A549 (cell line): Measurements from ENCODE around the gene IER2.

Source experiments
- CBX8 ChIP-seq: fragments of 200-600 bp; sonication (generic); IDR thresholded peaks from 2 replicates; pipeline ENCODE4 v1.6.1; 2016
- CEBPB ChIP-seq, 2 experiments: fragments of >200 bp in 1 of 2; sonication (Bioruptor Twin) in 1 of 2; formaldehyde crosslinking in 1 of 2; IDR thresholded peaks; 2 replicates each; pipeline ENCODE4 v1.6.1; 2012 to 2016
- CTCF ChIP-seq: fragments of >200 bp; sonication (Bioruptor Twin); formaldehyde crosslinking; IDR thresholded peaks from 3 replicates; pipeline ENCODE4 v1.5.1; 2016
- ELK1 ChIP-seq: fragments of 150-350 bp; IDR thresholded peaks from 2 replicates; pipeline ENCODE4 v1.6.1; 2014; ENCODE audit warnings: low read depth, mild to moderate bottlenecking, low read length
- EP300 ChIP-seq, 2 experiments: fragments of >200 bp; sonication (Bioruptor Twin); formaldehyde crosslinking; IDR thresholded peaks; 2 replicates in 1 of 2; 3 replicates in 1 of 2; pipeline ENCODE4 v1.6.1; 2016 to 2017
- HES2 ChIP-seq: fragments of >200 bp; sonication (Bioruptor Twin); formaldehyde crosslinking; IDR thresholded peaks from 2 replicates; pipeline ENCODE4 v1.6.1; 2016
- JUN ChIP-seq, 2 experiments: fragments of >200 bp; sonication (Bioruptor Twin); formaldehyde crosslinking; IDR thresholded peaks; 2 replicates in 1 of 2; 3 replicates in 1 of 2; pipeline ENCODE4 v1.6.1; 2016 to 2017
- MAX ChIP-seq: IDR thresholded peaks from 2 replicates; pipeline ENCODE4 v1.6.1; 2012
- POLR2A ChIP-seq: IDR thresholded peaks from 2 replicates; pipeline ENCODE4 v1.6.1; 2012; ENCODE audit warnings: mild to moderate bottlenecking, low read length
- RAD21 ChIP-seq, 2 experiments: fragments of >200 bp in 1 of 2; sonication (Bioruptor Twin) in 1 of 2; formaldehyde crosslinking in 1 of 2; IDR thresholded peaks in 1 of 2; conservative IDR thresholded peaks in 1 of 2; 2 replicates in 1 of 2; 3 replicates in 1 of 2; pipeline ENCODE4 v1.6.1; 2012 to 2018; ENCODE audit warnings: inconsistent platforms in 1 of 2
- RNF2 ChIP-seq: fragments of 200-600 bp; sonication (generic); IDR thresholded peaks from 2 replicates; pipeline ENCODE4 v1.6.1; 2016; ENCODE audit warnings: low read depth, mild to moderate bottlenecking, antibody characterized with exemption, moderate library complexity, borderline replicate concordance
- USF2 ChIP-seq: fragments of 450-650 bp; IDR thresholded peaks from 2 replicates; pipeline ENCODE4 v1.6.1; 2014; ENCODE audit warnings: antibody characterized with exemption
- ZC3H11A ChIP-seq: fragments of 450-650 bp; IDR thresholded peaks from 2 replicates; pipeline ENCODE4 v1.6.1; 2014; ENCODE audit warnings: antibody characterized with exemption, mild to moderate bottlenecking

- TF ChIP-seq CTCF: no peak
- TF ChIP-seq POLR2A: peak; percentile 25; the same call in 1 of the 2 replicates
- no peak for TF ChIP-seq ELK1
- no peak for TF ChIP-seq USF2
- peak; percentile 78 for TF ChIP-seq MAX
- no peak for TF ChIP-seq CBX8
- no peak for TF ChIP-seq HES2
- TF ChIP-seq EP300 (IDR thresholded peaks at IDR 0.05): no peak; a peak in 1 of 5 replicates
- TF ChIP-seq ZC3H11A: no peak
- no peak for TF ChIP-seq RAD21 (conservative IDR thresholded peaks at IDR 0.05 in 1 of 2, IDR thresholded peaks at IDR 0.05 in 1 of 2)
- peak in 1 of 2 experiments; percentile 23; a peak in 1 of 5 replicates for TF ChIP-seq JUN (IDR thresholded peaks at IDR 0.05)
- no peak for TF ChIP-seq RNF2
- no peak for TF ChIP-seq CEBPB (IDR thresholded peaks at IDR 0.05)
Observed at GRCh38 chr19:13164343-13165161, 14.3 kb downstream of the IER2 start.
